ENCODE data around the gene OTULIN. TPM values are rescaled to one million over a fixed set of nuclear protein-coding genes. Genes with fewer than 3 reads are reported as not detected.

OTULIN gene
- total and polyA plus RNA-seq, 2 of the 8 experiments (the other 6 are each of a cell fraction or from before 2014, with no cell fraction given), result 5.2 to 34.8 TPM

DNA sequence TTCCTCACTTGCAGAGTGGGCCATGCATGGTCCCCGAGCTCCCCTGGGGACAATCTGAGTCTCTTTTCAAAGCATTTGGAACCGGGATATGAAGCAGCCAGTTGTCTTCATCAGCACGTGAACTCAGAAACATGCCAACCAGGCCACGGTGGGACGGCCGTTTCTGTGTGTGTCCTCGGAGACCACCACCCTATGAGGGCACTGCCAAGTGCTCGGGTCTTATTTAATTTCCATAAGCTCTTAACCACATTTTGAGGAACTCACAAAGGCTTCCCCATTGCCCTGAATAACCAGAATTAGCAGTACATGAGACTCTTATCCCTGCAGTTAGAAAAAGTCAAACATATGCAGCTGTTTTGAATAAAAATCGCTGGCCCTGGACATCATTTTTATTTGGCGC, 60.1 kb downstream of the OTULIN start:
- Histone ChIP-seq H3K9ac (replicated peaks in 1 of 4; ENCODE audit: extremely low read depth in 1 of 4, low read depth in 3 of 4, low read length in 3 of 4) (no peak overlapping the region), H2BK120ac (replicated peaks; ENCODE audit: low read depth, low read length) (no peak overlapping the region), H2BK15ac (ENCODE audit: low read length) (no peak overlapping the region), H3K27ac (ENCODE audit: low read depth, low read length) (no peak overlapping the region), H4K20me1 (replicated peaks in 1 of 2; ENCODE audit: control insufficient read depth in 1 of 2, insufficient read depth in 2 of 2, low read length in 2 of 2) (no peaks in the 10 kb centered on the region), H3K23ac (ENCODE audit: insufficient read length) (no peak overlapping the region), H4K5ac (ENCODE audit: insufficient read length, low read depth, low read length) (no peak overlapping the region), H3K18ac (ENCODE audit: extremely low read depth, low read length) (no peak overlapping the region), H2BK5ac (ENCODE audit: low read depth, low read length) (no peak overlapping the region), H2BK12ac (ENCODE audit: low read depth, low read length) (no peak overlapping the region), H3K79me2 (ENCODE audit: control insufficient read depth in 1 of 2, insufficient read depth in 2 of 2, low read length in 2 of 2) (no peaks in the 10 kb centered on the region), H3K4ac (replicated peaks; ENCODE audit: insufficient read length, low read depth, low read length) (no peak overlapping the region), H4K8ac (ENCODE audit: extremely low read depth, insufficient read depth, low read length) (no peak overlapping the region), H3K27me3 (replicated peaks in 1 of 4; ENCODE audit: control insufficient read depth in 3 of 4, extremely low read depth in 1 of 4, insufficient read depth in 3 of 4, low read length in 3 of 4) (no peaks in the 10 kb centered on the region; a peak in 1 of 7 replicates), H3K4me3 (ENCODE audit: extremely low read depth in 1 of 4, insufficient read depth in 2 of 4, low read depth in 3 of 4, low read length in 4 of 4) (no peak overlapping the region), H4K91ac (replicated peaks; ENCODE audit: insufficient read length, low read length) (no peak overlapping the region), H3K9me3 (ENCODE audit: insufficient read depth in 2 of 2, low read depth in 1 of 2, low read length in 1 of 2) (no peaks in the 10 kb centered on the region), H3K36me3 (ENCODE audit: control insufficient read depth in 2 of 4, insufficient read depth in 4 of 4, low read length in 3 of 4) (no peaks in the 10 kb centered on the region), H3K79me1 (ENCODE audit: low read depth, low read length) (no peaks in the 10 kb centered on the region), H3K23me2 (ENCODE audit: low read depth, low read length) (0 out of 2 replicates have a peak, but pooled peaks cover 3% of the 10 kb centered on the region), H2AFZ (ENCODE audit: low read length) (no peak overlapping the region), H3K4me2 (ENCODE audit: insufficient read depth in 1 of 2, low read depth in 2 of 2, low read length in 2 of 2) (no peak overlapping the region), H3K4me1 (replicated peaks in 1 of 4; ENCODE audit: control insufficient read depth in 3 of 4, insufficient read depth in 4 of 4, low read length in 3 of 4) (peaks cover 8 to 19% (median 16%) of the 10 kb centered on the region in 4 experiments), H2AK5ac (ENCODE audit: low read depth, low read length) (no peak overlapping the region), H3K14ac (ENCODE audit: insufficient read length) (no peak overlapping the region), H3K56ac (replicated peaks; ENCODE audit: insufficient read length, low read depth, low read length) (no peak overlapping the region), H2BK20ac (ENCODE audit: low read length) (no peak overlapping the region)
- ChIA-PET POLR2A (ENCODE audit: partially characterized antibody) (no interaction called here), CTCF (ENCODE audit: partially characterized antibody) (interaction anchor here (0.8 to 5.3 kb wide), 10 partner anchors 9 to 290 kb away, joined by 3 to 93 read pairs (median 6); no protein-coding TSS in a partner anchor)
- WGBS, 2 experiments (ENCODE audit: extremely low coverage in 1 of 2, insufficient coverage in 1 of 2, insufficient read length in 1 of 2, insufficient replicate concordance in 2 of 2, low coverage in 1 of 2, low lambda C conversion rate in 2 of 2, missing lambda C conversion rate in 1 of 2), result 89% methylated on average over 10 of the region's 10 CpGs; no CpG with 5 or more reads in 1 of the 2 experiments
- FAIRE-seq (no peak), DNase-seq (ENCODE audit: low read depth in 1 of 2, low spot score in 2 of 2) (no peak)
- no peak for TF ChIP-seq JUN (IDR thresholded peaks at IDR 0.05; ENCODE audit: low read depth, low read length)
